Muscle layer of colon (tissue), 2 donors: ENCODE data around the gene TNNT1.
"Not testable (repeated sequence)": the region's sequence is repeated elsewhere in the genome, so short reads cannot be mapped to it uniquely, and the experiment has no call there.

Experiments used
- H3K27ac ChIP-seq: one replicate; pipeline ENCODE4 v1.7.0; 2013; ENCODE audit warnings: low read depth, mild to moderate bottlenecking, low read length, moderate library complexity
- H3K27me3 ChIP-seq, 2 donors: one replicate each; pipeline ENCODE4 v1.7.0; 2013; ENCODE audit warnings: low read length in 2 of 2, mild to moderate bottlenecking in 2 of 2; ENCODE audit not compliant: insufficient read depth in 2 of 2, control insufficient read depth in 1 of 2
- H3K36me3 ChIP-seq: one replicate; pipeline ENCODE4 v1.7.0; 2013; ENCODE audit warnings: mild to moderate bottlenecking, low read length; ENCODE audit not compliant: insufficient read depth
- H3K4me1 ChIP-seq: one replicate; pipeline ENCODE4 v1.7.0; 2013; ENCODE audit warnings: mild to moderate bottlenecking, low read length; ENCODE audit not compliant: insufficient read depth
- H3K4me3 ChIP-seq, 2 donors: one replicate each; pipeline ENCODE4 v1.7.0; 2013; ENCODE audit warnings: low read length in 2 of 2, low read depth in 1 of 2, mild to moderate bottlenecking in 1 of 2, moderate library complexity in 1 of 2
- H3K9ac ChIP-seq: one replicate; pipeline ENCODE4 v1.7.0; 2013; ENCODE audit warnings: low read length
- H3K9me3 ChIP-seq: one replicate; pipeline ENCODE4 v1.7.0; 2013; ENCODE audit warnings: mild to moderate bottlenecking, low read length
- donor health status: abdominal sarcoma.
- donor health status: Adenocarcinoma of cecum.

TNNT1 gene

DNA sequence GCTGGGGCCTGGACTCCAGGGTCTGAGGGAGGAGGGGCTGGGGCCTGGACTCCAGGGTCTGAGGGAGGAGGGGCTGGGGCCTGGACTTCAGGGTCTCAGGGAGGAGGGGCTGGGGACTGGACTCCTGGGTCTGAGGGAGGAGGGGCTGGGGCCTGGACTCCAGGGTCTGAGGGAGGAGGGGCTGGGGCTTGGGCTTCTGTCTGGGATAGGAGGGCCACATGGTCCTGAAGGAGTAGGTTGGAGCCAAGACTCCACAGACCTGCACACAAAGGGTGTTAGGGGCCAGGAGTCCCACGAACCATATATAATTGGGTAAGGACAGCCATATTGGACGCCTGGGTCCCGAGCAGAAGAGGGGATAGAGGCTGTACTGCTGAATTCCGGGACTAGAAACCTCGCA, 6.8 kb upstream of the TNNT1 start:
- H3K9me3 ChIP-seq, H3K9ac ChIP-seq, H3K4me3 ChIP-seq, H3K4me1 ChIP-seq, H3K27ac ChIP-seq, H3K36me3 ChIP-seq: not testable (repeated sequence)
- peaks cover 26 to 66% of the 10 kb centered on the region in 2 donors for H3K27me3 ChIP-seq

DNA sequence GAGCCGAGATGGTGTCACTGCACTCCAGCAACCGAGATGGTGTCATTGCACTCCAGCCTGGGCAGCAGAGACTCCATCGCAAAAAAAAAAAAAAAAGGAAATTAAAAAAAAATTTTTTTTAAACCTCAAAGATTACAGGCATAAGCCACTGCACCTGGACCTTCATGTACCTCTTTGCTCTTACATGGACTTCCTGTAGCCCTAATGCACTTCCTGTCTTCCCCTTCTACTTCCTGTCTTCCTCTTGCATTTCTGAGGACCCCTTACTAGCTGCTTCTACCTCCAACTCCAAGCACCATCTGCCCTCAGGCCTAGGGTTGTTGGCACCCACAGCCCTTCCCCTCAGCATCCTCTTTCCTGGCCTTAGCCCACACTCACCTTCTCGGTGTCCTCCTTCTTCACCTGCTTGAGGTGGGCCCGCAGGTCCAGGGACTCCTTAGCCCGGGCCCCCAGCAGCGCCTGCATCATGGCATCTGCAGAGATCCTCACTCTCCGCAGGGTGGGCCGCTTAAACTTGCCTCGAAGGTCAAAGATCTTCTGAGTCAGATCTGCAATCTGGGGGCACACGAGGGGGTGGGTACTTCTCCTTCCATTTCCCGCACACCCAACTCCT, 4.8 kb upstream of the TNNT1 start:
- Histone ChIP-seq H3K36me3 (no peaks in the 10 kb centered on the region), H3K9me3 (no peaks in the 10 kb centered on the region), H3K4me3 (no peak overlapping the region), H3K9ac (no peak overlapping the region), H3K4me1 (no peaks in the 10 kb centered on the region), H3K27me3 (peaks cover 27 to 66% of the 10 kb centered on the region in 2 donors), H3K27ac (no peak overlapping the region)

- no peaks in the 10 kb centered on the region for H3K4me1 ChIP-seq
- H3K9ac ChIP-seq = no peak overlapping the region
- H3K27ac ChIP-seq = no peak overlapping the region
- H3K36me3 ChIP-seq = no peaks in the 10 kb centered on the region
- H3K27me3 ChIP-seq = peaks cover 32 to 67% of the 10 kb centered on the region in 2 donors
- H3K9me3 ChIP-seq = no peaks in the 10 kb centered on the region
- H3K4me3 ChIP-seq = no peak overlapping the region
Observed at GRCh38 chr19:55152017-55152416, 3.0 kb upstream of the TNNT1 start.

GRCh38 chr19:55147545-55148251, 1.3 kb downstream of the TNNT1 start:
- no peaks in the 10 kb centered on the region for H3K4me1 ChIP-seq
- H3K27me3 ChIP-seq = peaks cover 34 to 74% of the 10 kb centered on the region in 2 donors

DNA sequence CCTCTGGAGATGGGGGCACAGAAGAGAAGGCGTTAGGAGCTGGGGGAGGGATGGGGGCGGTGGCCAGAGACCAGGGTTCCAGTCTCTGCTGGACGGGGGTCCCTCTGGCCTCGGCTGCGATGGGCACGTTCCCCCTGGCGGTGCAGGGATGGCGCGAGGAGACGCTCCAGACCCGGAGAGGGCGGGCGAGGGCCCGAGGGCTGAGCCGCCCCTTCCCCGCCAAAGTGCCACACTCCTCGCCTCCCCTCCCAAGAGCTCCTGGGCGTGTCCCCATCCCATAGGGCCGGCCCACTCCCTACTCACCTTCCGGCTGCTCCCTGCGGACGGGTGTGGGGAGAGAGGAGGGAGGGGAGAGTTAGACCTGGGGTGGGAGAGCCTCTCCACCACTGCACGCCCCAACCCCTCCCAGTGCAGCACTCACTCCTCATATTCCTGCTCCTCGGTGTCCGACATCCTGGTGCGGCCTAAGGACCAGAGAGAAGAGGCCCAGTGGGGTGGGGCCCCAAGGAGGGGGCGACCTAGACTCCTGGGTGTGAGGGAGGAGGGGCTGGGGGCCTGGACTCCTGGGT, 2.2 kb downstream of the TNNT1 start:
- Histone ChIP-seq H3K27ac (no peak overlapping the region), H3K9me3 (no peaks in the 10 kb centered on the region), H3K27me3 (peaks cover 34 to 78% of the 10 kb centered on the region in 2 donors), H3K36me3 (no peaks in the 10 kb centered on the region), H3K4me1 (no peaks in the 10 kb centered on the region), H3K4me3 (no peak overlapping the region), H3K9ac (no peak overlapping the region)

More at GRCh38 chr19:55147545-55148251, 1.3 kb downstream of the TNNT1 start:
- Histone ChIP-seq H3K9ac (no peak overlapping the region), H3K27ac (no peak overlapping the region), H3K36me3 (no peaks in the 10 kb centered on the region), H3K4me3 (no peak overlapping the region), H3K9me3 (no peaks in the 10 kb centered on the region)

DNA sequence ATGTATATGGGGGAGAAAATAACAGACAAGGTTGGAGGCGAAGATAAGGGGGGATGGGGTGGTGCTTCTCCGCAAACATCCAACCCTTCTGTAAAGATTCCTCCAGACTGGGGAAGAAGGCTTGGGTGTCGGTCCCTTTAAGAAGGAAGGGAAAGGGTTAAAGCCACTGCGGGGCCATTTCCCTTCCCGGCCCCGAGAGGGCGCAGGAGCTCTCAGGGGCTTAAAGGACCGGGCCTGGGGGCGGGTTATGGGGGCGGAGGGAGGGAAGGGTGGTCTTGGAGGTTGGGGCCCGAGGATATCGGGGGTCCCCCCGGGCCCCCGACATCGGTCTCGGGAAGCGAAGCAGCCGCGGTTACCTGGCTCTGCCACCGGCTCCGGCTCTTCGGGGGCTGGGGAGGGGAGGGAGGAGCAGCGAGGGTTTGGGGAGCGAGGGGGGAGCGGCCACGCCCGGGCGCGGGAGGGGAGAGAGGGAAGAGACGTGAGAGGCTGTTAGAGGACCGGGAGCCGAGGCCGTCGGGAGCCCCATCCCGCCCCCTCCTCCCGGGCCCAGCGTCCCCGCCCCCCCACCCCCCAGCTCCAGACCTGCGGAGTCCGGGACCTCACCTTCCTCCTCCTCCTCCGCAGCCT, 2.8 kb downstream of the TNNT1 start:
- Histone ChIP-seq H3K4me3 (no peak overlapping the region), H3K27me3 (peaks cover 34 to 84% of the 10 kb centered on the region in 2 donors), H3K9me3 (no peaks in the 10 kb centered on the region), H3K36me3 (no peaks in the 10 kb centered on the region), H3K9ac (no peak overlapping the region), H3K27ac (no peak overlapping the region), H3K4me1 (no peaks in the 10 kb centered on the region)

DNA sequence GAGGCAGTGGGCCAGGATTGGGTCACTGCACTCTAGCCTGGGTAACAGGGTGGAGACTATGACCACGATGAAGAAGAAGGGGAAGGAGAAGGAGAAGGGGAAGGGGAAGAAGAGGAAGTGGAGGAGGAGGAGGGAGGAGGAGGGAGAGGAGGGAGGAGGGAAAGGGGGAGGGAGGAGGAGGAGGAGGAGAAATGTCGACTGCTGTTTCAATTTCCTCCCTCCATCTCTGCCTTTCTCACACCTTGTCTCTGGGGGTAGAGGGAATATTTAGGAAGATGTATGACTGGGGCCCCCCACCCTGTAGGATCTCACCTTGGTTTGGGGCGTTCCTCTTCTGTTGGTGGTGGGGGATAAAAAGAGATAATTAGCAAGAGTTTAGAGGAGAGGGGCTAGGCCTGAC, 3.8 kb downstream of the TNNT1 start:
- Histone ChIP-seq H3K9ac (no peak overlapping the region), H3K9me3 (no peaks in the 10 kb centered on the region), H3K4me3 (no peak overlapping the region), H3K27me3 (peaks cover 34 to 81% of the 10 kb centered on the region in 2 donors), H3K36me3 (no peaks in the 10 kb centered on the region), H3K4me1 (no peaks in the 10 kb centered on the region), H3K27ac (no peak overlapping the region)

GRCh38 chr19:55141696-55142095, 7.3 kb downstream of the TNNT1 start:
- Histone ChIP-seq H3K4me3 (no peak overlapping the region), H3K4me1 (no peaks in the 10 kb centered on the region), H3K36me3 (no peaks in the 10 kb centered on the region), H3K27ac (no peak overlapping the region), H3K27me3 (peaks cover 17 to 61% of the 10 kb centered on the region in 2 donors), H3K9ac (no peak overlapping the region), H3K9me3 (no peaks in the 10 kb centered on the region)

GRCh38 chr19:55137915-55138314, 11.1 kb downstream of the TNNT1 start:
- H3K9ac ChIP-seq = no peak overlapping the region
- H3K27me3 ChIP-seq = peaks cover 5 to 43% of the 10 kb centered on the region in 2 donors
- no peaks in the 10 kb centered on the region for H3K4me1 ChIP-seq
- no peaks in the 10 kb centered on the region for H3K9me3 ChIP-seq
- no peak overlapping the region for H3K4me3 ChIP-seq
- no peaks in the 10 kb centered on the region for H3K36me3 ChIP-seq
- H3K27ac ChIP-seq = no peak overlapping the region

- Histone ChIP-seq H3K4me1 (no peaks in the 10 kb centered on the region), H3K9me3 (no peaks in the 10 kb centered on the region), H3K9ac (no peak overlapping the region), H3K36me3 (no peaks in the 10 kb centered on the region), H3K27ac (no peak overlapping the region), H3K4me3 (no peak overlapping the region), H3K27me3 (peaks cover 9 to 36% of the 10 kb centered on the region in 2 donors)
Observed at GRCh38 chr19:55136399-55137102, 12.5 kb downstream of the TNNT1 start.

DNA sequence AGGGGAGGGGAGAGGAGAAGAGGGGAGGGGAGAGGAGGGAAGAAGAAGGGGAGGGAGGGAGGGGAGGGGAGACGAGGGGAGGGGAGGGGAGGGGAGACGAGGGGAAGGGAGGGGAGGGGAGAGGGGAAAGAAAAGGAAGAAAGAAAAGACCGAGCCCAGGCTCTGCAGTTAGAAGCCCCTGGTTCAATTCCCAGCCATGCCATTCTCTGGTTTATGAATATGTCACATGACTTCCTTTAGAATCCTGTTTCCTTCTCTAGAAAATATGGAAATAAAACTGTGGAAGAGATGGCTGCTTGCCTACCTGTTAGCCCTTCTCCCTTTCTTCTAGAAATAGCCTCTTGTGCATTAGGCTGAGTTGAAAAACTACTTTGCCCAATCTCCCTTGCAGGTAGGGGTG, 14.3 kb downstream of the TNNT1 start:
- Histone ChIP-seq H3K4me3 (no peak overlapping the region), H3K9me3 (no peaks in the 10 kb centered on the region), H3K9ac (no peak overlapping the region), H3K27me3 (peaks cover 9 to 29% of the 10 kb centered on the region in 2 donors), H3K4me1 (no peaks in the 10 kb centered on the region), H3K36me3 (no peaks in the 10 kb centered on the region), H3K27ac (no peak overlapping the region)
